Measurements from ENCODE around the gene ALCAM.
A peak's percentile ranks its signal among the peaks of the same experiment; 100 is the strongest.

ALCAM gene
- 10.9 to 20.9 reads per million in 2 experiments for total RNA-seq

- DNase-seq (ENCODE audit: low read depth): peak; percentile 70
These were observed at the start of gene ALCAM for GRCh38 chr3:105366326-105367062. Gene ALCAM (plus strand): TSS chr3:105366909.

- DNase-seq (ENCODE audit: low read depth): no peak
These were observed 48.9 kb upstream of the ALCAM start for GRCh38 chr3:105317841-105318240.

- no peak for DNase-seq (ENCODE audit: low read depth)
These were observed 44.0 kb upstream of the ALCAM start for GRCh38 chr3:105322570-105323273.

GRCh38 chr3:105323274-105323599, 43.5 kb upstream of the ALCAM start:
- DNase-seq (ENCODE audit: low read depth): no peak

GRCh38 chr3:105324951-105325350, 41.8 kb upstream of the ALCAM start:
- no peak for DNase-seq (ENCODE audit: low read depth)

GRCh38 chr3:105327662-105328337, 38.9 kb upstream of the ALCAM start:
- DNase-seq (ENCODE audit: low read depth): no peak

GRCh38 chr3:105328338-105328730, 38.4 kb upstream of the ALCAM start:
- no peak for DNase-seq (ENCODE audit: low read depth)

GRCh38 chr3:105332961-105333360, 33.7 kb upstream of the ALCAM start:
- no peak for DNase-seq (ENCODE audit: low read depth)

- no peak for DNase-seq (ENCODE audit: low read depth)
These were observed 32.4 kb upstream of the ALCAM start for GRCh38 chr3:105334138-105334882.

GRCh38 chr3:105339946-105340345, 26.8 kb upstream of the ALCAM start:
- DNase-seq (ENCODE audit: low read depth): no peak

GRCh38 chr3:105343991-105344390, 22.7 kb upstream of the ALCAM start:
- DNase-seq (ENCODE audit: low read depth): no peak

- DNase-seq (ENCODE audit: low read depth): no peak
These were observed 21.6 kb upstream of the ALCAM start for GRCh38 chr3:105345156-105345555.

- DNase-seq (ENCODE audit: low read depth): no peak
These were observed 18.9 kb upstream of the ALCAM start for GRCh38 chr3:105347625-105348302.

- no peak for DNase-seq (ENCODE audit: low read depth)
These were observed 18.4 kb upstream of the ALCAM start for GRCh38 chr3:105348307-105348706.

- DNase-seq (ENCODE audit: low read depth): no peak
These were observed 16.9 kb upstream of the ALCAM start for GRCh38 chr3:105349684-105350387.

GRCh38 chr3:105351821-105352220, 14.9 kb upstream of the ALCAM start:
- DNase-seq (ENCODE audit: low read depth): no peak

- no peak for DNase-seq (ENCODE audit: low read depth)
These were observed 13.7 kb upstream of the ALCAM start for GRCh38 chr3:105352976-105353375.

GRCh38 chr3:105353485-105354161, 13.1 kb upstream of the ALCAM start:
- DNase-seq (ENCODE audit: low read depth): no peak

GRCh38 chr3:105354429-105354828, 12.3 kb upstream of the ALCAM start:
- no peak for DNase-seq (ENCODE audit: low read depth)

- no peak for DNase-seq (ENCODE audit: low read depth)
These were observed 11.2 kb upstream of the ALCAM start for GRCh38 chr3:105355408-105356061.

Measured in T follicular helper cell (primary cell).